NCI-H187 (cell line): ENCODE measurements around the gene SART1.

Source experiments
- DNase-seq, 2 experiments: peaks; one replicate each; lab custom pipeline; 2025; lab: John Stamatoyannopoulos, UW

Gene SART1

GRCh38 chr11:65967329-65967934, 5.9 kb downstream of the SART1 start:
- DNase-seq: no peak

- DNase-seq: no peak
These were observed 7.3 kb downstream of the SART1 start for GRCh38 chr11:65968600-65969482.

- no peak for DNase-seq
These were observed 10.6 kb downstream of the SART1 start for GRCh38 chr11:65972116-65972515.

- no peak for DNase-seq
These were observed 12.0 kb downstream of the SART1 start for GRCh38 chr11:65973439-65974110.

- DNase-seq: no peak
These were observed 14.2 kb downstream of the SART1 start for GRCh38 chr11:65975771-65976170.

GRCh38 chr11:65976216-65977176, 15.0 kb downstream of the SART1 start:
- DNase-seq: no peak

- DNase-seq: no peak
These were observed 16.3 kb downstream of the SART1 start for GRCh38 chr11:65977621-65978390.

- DNase-seq: no peak
These were observed 17.1 kb downstream of the SART1 start for GRCh38 chr11:65978391-65979238.

- no peak for DNase-seq
These were observed 17.8 kb downstream of the SART1 start for GRCh38 chr11:65979261-65979759.

- no peak for DNase-seq
These were observed 19.7 kb downstream of the SART1 start for GRCh38 chr11:65981101-65981740.

GRCh38 chr11:65981972-65982823, 20.7 kb downstream of the SART1 start:
- no peak for DNase-seq

- no peak for DNase-seq
These were observed 21.5 kb downstream of the SART1 start for GRCh38 chr11:65982824-65983588.

- DNase-seq: no peak
These were observed 22.1 kb downstream of the SART1 start for GRCh38 chr11:65983589-65983987.

- no peak for DNase-seq
These were observed 25.8 kb downstream of the SART1 start for GRCh38 chr11:65987336-65987735.

GRCh38 chr11:65988791-65989592, 27.5 kb downstream of the SART1 start:
- DNase-seq: peak; percentile 73 to 79

GRCh38 chr11:65992056-65992455, 30.5 kb downstream of the SART1 start:
- DNase-seq: no peak

- no peak for DNase-seq
These were observed 35.8 kb downstream of the SART1 start for GRCh38 chr11:65997286-65997685.
